ENCODE data around the gene PRTG. TPM values are rescaled to one million over a fixed set of nuclear protein-coding genes. Genes with fewer than 3 reads are reported as not detected.

PRTG gene
- total and polyA plus RNA-seq, 2 of the 13 experiments (the other 11 are each of a cell fraction or from before 2014, with no cell fraction given) = 13.2 to 22.3 TPM

DNA sequence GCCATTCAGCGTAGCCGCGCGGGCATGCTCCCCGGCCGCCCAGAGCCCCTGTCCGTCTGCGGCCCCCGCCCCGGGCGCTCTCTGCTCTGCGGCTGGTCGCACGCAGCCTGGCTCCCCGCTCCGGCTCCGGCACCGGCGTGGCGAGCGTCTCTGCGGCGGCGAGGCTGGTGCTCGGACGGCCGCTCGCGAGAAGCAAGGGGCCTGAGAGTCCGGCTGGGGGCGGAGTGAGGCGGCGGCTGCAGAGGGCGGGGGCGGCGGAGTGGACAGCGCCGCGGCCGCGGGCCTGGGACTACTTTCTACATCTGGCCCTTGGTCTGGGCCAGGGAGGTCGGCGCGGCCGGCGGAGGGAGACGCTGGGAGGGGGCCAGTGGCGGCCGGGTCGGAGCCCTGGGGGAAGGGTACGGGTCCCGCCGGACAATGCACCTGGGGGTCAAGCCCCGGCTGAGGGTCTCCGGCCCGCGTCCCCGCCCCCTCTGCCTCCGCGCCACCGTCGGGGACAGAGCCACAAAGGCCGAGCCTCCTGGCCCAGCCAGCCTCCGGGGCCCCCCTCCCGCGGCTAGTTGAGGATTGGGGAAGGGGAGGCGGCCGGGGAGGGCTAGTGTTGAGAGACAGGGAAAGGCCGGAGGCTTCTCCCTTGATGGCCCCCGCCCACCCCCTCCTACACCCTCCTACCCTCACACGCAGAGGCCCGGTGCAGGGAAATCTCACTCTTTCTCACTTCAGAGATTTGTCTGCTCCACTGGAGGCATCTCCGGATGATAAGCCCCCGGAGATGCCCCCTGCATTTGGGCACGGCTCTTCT lies at the start of gene PRTG (continued):
- no peak; the same call in 1 of the 2 replicates for TF ChIP-seq ZNF275 (CRISPR knock-in tag; IDR thresholded peaks at IDR 0.05; ENCODE audit: borderline replicate concordance)
- TF ChIP-seq TBP (CRISPR knock-in tag; IDR thresholded peaks at IDR 0.05) = no peak
- no peak for TF ChIP-seq ZNF549 (CRISPR knock-in tag; IDR thresholded peaks at IDR 0.05)
- TF ChIP-seq RBAK (CRISPR knock-in tag; IDR thresholded peaks at IDR 0.05) = no peak
- TF ChIP-seq SKIL (CRISPR knock-in tag; IDR thresholded peaks at IDR 0.05; ENCODE audit: borderline replicate concordance) = no peak
- no peak for TF ChIP-seq CREBL2 (CRISPR knock-in tag; IDR thresholded peaks at IDR 0.05; ENCODE audit: borderline replicate concordance)
- TF ChIP-seq, protein P1, sequence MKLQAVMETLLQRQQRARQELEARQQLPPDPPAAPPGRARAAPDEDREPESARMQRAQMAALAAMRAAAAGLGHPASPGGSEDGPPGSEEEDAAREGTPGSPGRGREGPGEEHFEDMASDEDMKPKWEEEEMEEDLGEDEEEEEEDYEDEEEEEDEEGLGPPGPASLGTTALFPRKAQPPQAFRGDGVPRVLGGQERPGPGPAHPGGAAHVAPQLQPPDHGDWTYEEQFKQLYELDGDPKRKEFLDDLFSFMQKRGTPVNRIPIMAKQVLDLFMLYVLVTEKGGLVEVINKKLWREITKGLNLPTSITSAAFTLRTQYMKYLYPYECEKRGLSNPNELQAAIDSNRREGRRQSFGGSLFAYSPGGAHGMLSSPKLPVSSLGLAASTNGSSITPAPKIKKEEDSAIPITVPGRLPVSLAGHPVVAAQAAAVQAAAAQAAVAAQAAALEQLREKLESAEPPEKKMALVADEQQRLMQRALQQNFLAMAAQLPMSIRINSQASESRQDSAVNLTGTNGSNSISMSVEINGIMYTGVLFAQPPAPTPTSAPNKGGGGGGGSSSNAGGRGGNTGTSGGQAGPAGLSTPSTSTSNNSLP (IDR thresholded peaks at IDR 0.05; ENCODE audit: low read depth, low read length) = 0 out of 2 replicates have a peak, but pooled peaks have one; percentile 23
- TF ChIP-seq CAMTA2 (CRISPR knock-in tag; IDR thresholded peaks at IDR 0.05; ENCODE audit: borderline replicate concordance) = no peak
- no peak for TF ChIP-seq ZBTB33 (CRISPR knock-in tag; IDR thresholded peaks at IDR 0.05)
- no peak for TF ChIP-seq ZNF629 (CRISPR knock-in tag; conservative IDR thresholded peaks at IDR 0.05)
- TF ChIP-seq KDM6A (CRISPR knock-in tag; IDR thresholded peaks at IDR 0.05; ENCODE audit: low read depth) = no peak
- TF ChIP-seq, protein P2, sequence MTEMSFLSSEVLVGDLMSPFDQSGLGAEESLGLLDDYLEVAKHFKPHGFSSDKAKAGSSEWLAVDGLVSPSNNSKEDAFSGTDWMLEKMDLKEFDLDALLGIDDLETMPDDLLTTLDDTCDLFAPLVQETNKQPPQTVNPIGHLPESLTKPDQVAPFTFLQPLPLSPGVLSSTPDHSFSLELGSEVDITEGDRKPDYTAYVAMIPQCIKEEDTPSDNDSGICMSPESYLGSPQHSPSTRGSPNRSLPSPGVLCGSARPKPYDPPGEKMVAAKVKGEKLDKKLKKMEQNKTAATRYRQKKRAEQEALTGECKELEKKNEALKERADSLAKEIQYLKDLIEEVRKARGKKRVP (CRISPR knock-in tag; IDR thresholded peaks at IDR 0.05) = no peak
- TF ChIP-seq ELF3 (CRISPR knock-in tag; IDR thresholded peaks at IDR 0.05) = 0 out of 2 replicates have a peak, but pooled peaks have one; percentile 44
- TF ChIP-seq PRPF4 (IDR thresholded peaks at IDR 0.05; ENCODE audit: low read depth, low read length, poor library complexity, severe bottlenecking) = no peak
- no peak for TF ChIP-seq SMAD9 (CRISPR knock-in tag; IDR thresholded peaks at IDR 0.05)
- 0 out of 2 replicates have a peak, but pooled peaks have one; percentile 72 for TF ChIP-seq ZSCAN30 (CRISPR knock-in tag; IDR thresholded peaks at IDR 0.05)
- TF ChIP-seq ZNF292 (CRISPR knock-in tag; IDR thresholded peaks at IDR 0.05; ENCODE audit: borderline replicate concordance, low read depth) = no peak
- TF ChIP-seq JUN (CRISPR knock-in tag; IDR thresholded peaks at IDR 0.05) = no peak
- no peak for TF ChIP-seq STAG1 (CRISPR knock-in tag; IDR thresholded peaks at IDR 0.05)
- TF ChIP-seq NFE2L1 (CRISPR knock-in tag; IDR thresholded peaks at IDR 0.05; ENCODE audit: borderline replicate concordance) = no peak
- no peak for TF ChIP-seq ZEB1 (IDR thresholded peaks at IDR 0.05; ENCODE audit: insufficient replicate concordance, low read depth)

All from HepG2 (cell line).